Immature natural killer cell (primary cell): ENCODE results near the gene TIPIN. TPM values are rescaled to one million over a fixed set of nuclear protein-coding genes. Genes with fewer than 3 reads are reported as not detected.
A peak's percentile ranks its signal among the peaks of the same experiment; 100 is the strongest.
"Not testable (repeated sequence)": the region's sequence is repeated elsewhere in the genome, so short reads cannot be mapped to it uniquely, and the experiment has no call there.

Experiments used
- DNase-seq, 3 donors: peaks; one replicate each; pipeline ENCODE4 v3.0.0; 2022; ENCODE audit warnings: mixed read lengths in 1 of 3
- H3K27ac Mint-ChIP-seq, 6 donors: one replicate each; pipeline ENCODE4 v1.8.0; 2020; ENCODE audit warnings: mixed read lengths in 6 of 6, mild to moderate bottlenecking in 5 of 6, inconsistent platforms in 4 of 6, moderate library complexity in 3 of 6
- H3K27me3 Mint-ChIP-seq, 3 donors: one replicate each; pipeline ENCODE4 v1.8.0; 2020 to 2021; ENCODE audit warnings: low read depth in 3 of 3, mild to moderate bottlenecking in 3 of 3, mixed read lengths in 3 of 3, moderate library complexity in 3 of 3, inconsistent platforms in 1 of 3
- H3K36me3 Mint-ChIP-seq, 3 donors: one replicate each; pipeline ENCODE4 v1.8.0; 2020; ENCODE audit warnings: mixed read lengths in 3 of 3, inconsistent platforms in 2 of 3, mild to moderate bottlenecking in 2 of 3
- H3K4me1 Mint-ChIP-seq, 2 donors: one replicate each; pipeline ENCODE4 v1.8.0; 2020; ENCODE audit warnings: inconsistent platforms in 2 of 2, mild to moderate bottlenecking in 2 of 2, mixed read lengths in 2 of 2, moderate library complexity in 1 of 2
- H3K4me3 Mint-ChIP-seq, 5 donors: one replicate each; pipeline ENCODE4 v1.8.0; 2020; ENCODE audit warnings: mild to moderate bottlenecking in 5 of 5, mixed read lengths in 5 of 5, inconsistent platforms in 3 of 5, moderate library complexity in 3 of 5
- H3K9me3 Mint-ChIP-seq, 6 donors: one replicate each; pipeline ENCODE4 v1.8.0; 2020; ENCODE audit warnings: mild to moderate bottlenecking in 6 of 6, mixed read lengths in 6 of 6, inconsistent platforms in 4 of 6, moderate library complexity in 3 of 6
- polyA plus RNA-seq, 3 donors: library from polyadenylated mRNA; unstranded; fragments of 300-500 nt; fragmentation: Illumina TruSeq; gene quantifications; one replicate each; pipeline ENCODE4 v1.2.3, GENCODE V29; 2021

Gene TIPIN
- polyA plus RNA-seq, 3 donors from 2014 or later = 4.0 to 10.2 (median 7.2) TPM

- H3K27ac Mint-ChIP-seq = peak overlapping the region in 2 of 6 donors; percentile 35 to 74
- not testable (repeated sequence) for H3K27me3 Mint-ChIP-seq, H3K9me3 Mint-ChIP-seq, DNase-seq, H3K4me3 Mint-ChIP-seq, H3K36me3 Mint-ChIP-seq
- peaks cover 69 to 84% of the 10 kb centered on the region in 2 donors for H3K4me1 Mint-ChIP-seq
Observed at GRCh38 chr15:66393037-66393436, 36.6 kb upstream of the TIPIN start.

- no peaks in the 10 kb centered on the region for H3K9me3 Mint-ChIP-seq
- DNase-seq = peak in 2 of 3 donors; percentile 14 to 28
- peaks cover 4 to 16% (median 6%) of the 10 kb centered on the region in 3 donors for H3K27me3 Mint-ChIP-seq
- peak overlapping the region; percentile 18 to 87 (median 82) for H3K27ac Mint-ChIP-seq
- H3K4me3 Mint-ChIP-seq = peak overlapping the region; percentile 70 to 91 (median 76)
- H3K4me1 Mint-ChIP-seq = peaks cover 77 to 89% of the 10 kb centered on the region in 2 donors
- peaks cover 0 to 5% (median 0%) of the 10 kb centered on the region in 3 donors for H3K36me3 Mint-ChIP-seq
Observed at GRCh38 chr15:66390678-66391077, 34.2 kb upstream of the TIPIN start.

GRCh38 chr15:66389859-66390381 lies 33.4 kb upstream of the TIPIN start:
- H3K9me3 Mint-ChIP-seq = no peaks in the 10 kb centered on the region
- peaks cover 0 to 5% (median 0%) of the 10 kb centered on the region in 3 donors for H3K36me3 Mint-ChIP-seq
- peak overlapping the region; percentile 18 to 87 (median 80) for H3K27ac Mint-ChIP-seq
- H3K4me3 Mint-ChIP-seq = peak overlapping the region; percentile 67 to 91 (median 73)
- no peak for DNase-seq
- peaks cover 4 to 16% (median 6%) of the 10 kb centered on the region in 3 donors for H3K27me3 Mint-ChIP-seq
- peaks cover 72 to 81% of the 10 kb centered on the region in 2 donors for H3K4me1 Mint-ChIP-seq

DNA sequence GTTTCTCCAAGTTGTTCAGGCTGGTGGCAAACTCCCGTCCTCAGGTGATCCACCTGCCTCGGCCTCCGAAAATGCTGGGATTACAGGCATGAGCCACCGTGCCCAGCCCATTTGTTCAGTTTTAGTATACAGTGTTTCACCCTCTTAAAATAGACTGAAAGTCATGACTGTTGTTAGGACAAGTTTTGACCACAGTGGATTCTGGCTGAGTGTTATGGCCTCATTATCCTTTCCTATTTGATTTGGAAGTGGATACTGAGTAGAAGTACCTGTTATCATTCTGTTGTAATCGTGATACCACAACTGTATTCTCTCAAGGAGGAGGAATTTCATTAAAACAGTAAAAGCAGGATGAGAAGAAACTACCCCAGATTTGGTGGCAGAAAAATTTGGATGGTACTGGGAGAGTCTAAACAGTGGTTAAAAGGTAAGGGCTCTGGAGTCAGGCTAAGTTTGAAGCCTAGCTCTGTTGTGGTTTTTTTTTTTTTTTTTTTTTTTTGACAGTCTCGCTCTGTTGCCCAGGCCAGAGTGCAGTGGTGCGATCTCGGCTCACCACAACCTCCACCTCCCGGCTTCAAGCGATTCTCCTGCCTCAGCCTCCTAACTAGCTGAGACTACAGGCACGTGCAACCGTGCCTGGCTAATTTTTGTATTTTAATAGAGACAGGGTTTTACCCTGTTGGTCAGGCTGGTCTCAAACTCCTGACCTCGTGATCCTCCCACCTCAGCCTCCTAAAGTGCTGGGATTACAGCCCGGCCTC lies 32.8 kb upstream of the TIPIN start:
- peak overlapping the region; percentile 73 to 91 (median 90) for H3K4me3 Mint-ChIP-seq
- peaks cover 67 to 75% of the 10 kb centered on the region in 2 donors for H3K4me1 Mint-ChIP-seq
- peak overlapping the region; percentile 73 to 91 (median 82) for H3K27ac Mint-ChIP-seq
- H3K36me3 Mint-ChIP-seq = peaks cover 0 to 5% (median 0%) of the 10 kb centered on the region in 3 donors
- H3K9me3 Mint-ChIP-seq = no peaks in the 10 kb centered on the region
- DNase-seq = peak; percentile 32 to 50 (median 34)
- peaks cover 4 to 16% (median 6%) of the 10 kb centered on the region in 3 donors for H3K27me3 Mint-ChIP-seq

DNA sequence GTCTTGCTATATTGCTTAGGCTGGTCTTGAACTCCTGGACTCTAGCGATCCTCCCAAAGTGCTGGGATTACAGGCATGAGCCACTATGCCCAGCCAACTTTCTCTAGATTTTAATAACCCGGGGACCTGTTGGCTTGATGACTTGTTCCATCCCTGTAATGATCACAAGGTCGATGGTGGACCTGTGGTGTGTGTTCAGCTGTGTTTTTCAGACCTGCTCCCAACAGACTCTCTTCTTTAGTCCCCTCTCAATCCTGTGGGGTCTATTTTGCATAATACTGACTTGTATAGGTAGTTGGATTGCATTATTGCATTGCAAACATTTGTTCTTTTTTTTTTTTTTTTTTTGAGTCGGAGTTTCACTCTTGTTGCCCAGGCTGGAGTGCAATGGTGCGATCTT lies 32.1 kb upstream of the TIPIN start:
- H3K36me3 Mint-ChIP-seq = peaks cover 0 to 5% (median 0%) of the 10 kb centered on the region in 3 donors
- H3K4me3 Mint-ChIP-seq = peak overlapping the region; percentile 83 to 91 (median 90)
- peaks cover 62 to 68% of the 10 kb centered on the region in 2 donors for H3K4me1 Mint-ChIP-seq
- no peak for DNase-seq
- H3K27me3 Mint-ChIP-seq = peaks cover 4 to 16% (median 6%) of the 10 kb centered on the region in 3 donors
- peak overlapping the region in 4 of 6 donors; percentile 17 to 88 (median 86) for H3K27ac Mint-ChIP-seq
- H3K9me3 Mint-ChIP-seq = no peaks in the 10 kb centered on the region

- DNase-seq = no peak
- peaks cover 4 to 16% (median 6%) of the 10 kb centered on the region in 3 donors for H3K27me3 Mint-ChIP-seq
- H3K4me1 Mint-ChIP-seq = peaks cover 57 to 62% of the 10 kb centered on the region in 2 donors
- H3K27ac Mint-ChIP-seq = peak overlapping the region; percentile 84 to 93 (median 86)
- peak overlapping the region; percentile 83 to 91 (median 90) for H3K4me3 Mint-ChIP-seq
- H3K9me3 Mint-ChIP-seq = no peaks in the 10 kb centered on the region
- peaks cover 0 to 5% (median 0%) of the 10 kb centered on the region in 3 donors for H3K36me3 Mint-ChIP-seq
Observed at GRCh38 chr15:66388043-66388363, 31.5 kb upstream of the TIPIN start.

DNA sequence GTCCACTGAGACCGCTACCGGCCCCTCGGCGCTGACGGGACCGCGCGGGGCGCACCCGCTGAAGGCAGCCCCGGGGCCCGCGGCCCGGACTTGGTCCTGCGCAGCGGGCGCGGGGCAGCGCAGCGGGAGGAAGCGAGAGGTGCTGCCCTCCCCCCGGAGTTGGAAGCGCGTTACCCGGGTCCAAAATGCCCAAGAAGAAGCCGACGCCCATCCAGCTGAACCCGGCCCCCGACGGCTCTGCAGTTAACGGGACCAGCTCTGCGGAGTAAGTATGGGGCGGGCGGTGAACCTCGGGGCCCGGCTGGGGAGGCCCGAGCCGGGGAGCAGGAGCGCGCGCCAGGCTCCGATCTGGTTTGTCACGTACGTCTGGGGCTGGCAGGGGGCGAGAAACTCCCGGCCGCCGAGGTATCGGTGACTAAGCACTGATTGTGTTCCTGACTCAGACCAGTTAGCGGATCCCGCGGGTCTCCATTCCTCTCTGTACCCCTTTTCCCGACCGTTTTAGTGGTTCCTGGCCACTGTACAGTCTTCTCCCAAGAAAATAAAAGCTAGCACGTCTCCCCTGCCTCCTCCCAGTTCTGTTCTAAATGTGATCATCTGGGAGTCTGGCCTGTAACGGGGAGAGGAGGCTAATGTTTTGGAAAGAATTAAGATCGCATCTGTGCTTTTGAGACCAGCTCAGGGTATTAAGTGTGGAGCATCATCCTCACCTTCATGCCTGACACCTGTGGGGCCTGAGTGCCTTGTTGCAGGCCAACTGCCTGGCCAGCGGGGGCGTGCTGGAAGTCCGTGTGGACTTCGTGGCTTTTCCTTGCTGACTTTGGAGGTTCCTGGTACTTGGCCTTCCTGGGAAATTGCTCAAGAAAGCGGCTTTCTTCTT lies 30.9 kb upstream of the TIPIN start:
- Mint-ChIP-seq H3K4me3 (peak overlapping the region; percentile 83 to 91 (median 90)), H3K9me3 (no peaks in the 10 kb centered on the region), H3K27ac (peak overlapping the region; percentile 84 to 93 (median 86)), H3K27me3 (peaks cover 4 to 16% (median 6%) of the 10 kb centered on the region in 3 donors), H3K36me3 (peaks cover 0 to 5% (median 0%) of the 10 kb centered on the region in 3 donors), H3K4me1 (peaks cover 54 to 59% of the 10 kb centered on the region in 2 donors)
- DNase-seq = peak; percentile 60 to 65 (median 61)

GRCh38 chr15:66386204-66387123 lies 30.0 kb upstream of the TIPIN start, which contains the start of gene MAP2K1:
TSS of gene MAP2K1 (plus strand) at chr15:66386912. CDS start at chr15:66387348, 436 bp downstream.
- Mint-ChIP-seq H3K9me3 (no peaks in the 10 kb centered on the region), H3K4me1 (peaks cover 48 to 51% of the 10 kb centered on the region in 2 donors), H3K4me3 (peak within 1 kb of the TSS; percentile 88 to 99 (median 97)), H3K27ac (peak within 1 kb of the TSS; percentile 87 to 100 (median 98)), H3K36me3 (no peaks in the 10 kb centered on the region), H3K27me3 (peaks cover 4 to 16% (median 6%) of the 10 kb centered on the region in 3 donors)
- DNase-seq = peak; percentile 98

- DNase-seq, H3K27ac Mint-ChIP-seq, H3K4me1 Mint-ChIP-seq, H3K36me3 Mint-ChIP-seq, H3K9me3 Mint-ChIP-seq, H3K27me3 Mint-ChIP-seq, H3K4me3 Mint-ChIP-seq: not testable (repeated sequence)
Observed at GRCh38 chr15:66381376-66381775, 24.9 kb upstream of the TIPIN start.

DNA sequence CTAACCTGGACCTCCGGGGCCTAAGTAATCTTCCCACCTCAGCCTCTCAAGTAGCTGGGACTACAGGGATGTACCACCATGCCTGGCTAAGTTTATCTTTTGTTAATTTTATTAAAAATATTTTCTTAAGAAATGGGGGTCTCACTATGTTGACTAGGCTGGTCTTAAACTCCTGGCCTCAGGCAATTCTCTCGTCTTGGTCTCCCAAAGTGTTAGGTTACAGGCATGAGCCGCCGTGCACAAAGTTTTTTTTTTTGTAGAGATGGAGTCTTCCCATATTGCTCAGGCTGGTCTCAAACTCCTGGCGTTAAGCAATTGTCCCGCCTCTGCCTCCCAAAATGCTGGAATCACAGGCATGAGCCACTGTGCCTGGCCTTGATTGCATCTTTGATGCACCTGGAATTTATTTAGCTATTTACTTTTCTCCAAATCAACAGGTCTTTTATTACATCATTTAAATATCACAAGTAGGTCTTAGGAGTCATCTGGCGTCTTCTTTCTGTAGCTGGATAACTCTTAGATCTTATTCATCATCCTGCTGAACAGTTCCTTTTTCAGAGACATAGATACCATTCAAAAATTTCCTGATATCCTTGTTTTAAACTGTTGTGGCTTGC lies 22.4 kb upstream of the TIPIN start:
- peaks cover 0 to 4% (median 0%) of the 10 kb centered on the region in 3 donors for H3K36me3 Mint-ChIP-seq
- H3K27me3 Mint-ChIP-seq = peaks cover 0 to 5% (median 2%) of the 10 kb centered on the region in 3 donors
- H3K4me3 Mint-ChIP-seq = no peak overlapping the region
- no peak overlapping the region for H3K27ac Mint-ChIP-seq
- no peak for DNase-seq
- H3K4me1 Mint-ChIP-seq = no peaks in the 10 kb centered on the region
- no peaks in the 10 kb centered on the region for H3K9me3 Mint-ChIP-seq

GRCh38 chr15:66374179-66374578 lies 17.7 kb upstream of the TIPIN start:
- peaks cover 15 to 18% of the 10 kb centered on the region in 2 donors for H3K4me1 Mint-ChIP-seq
- H3K36me3 Mint-ChIP-seq = peaks cover 0 to 4% (median 0%) of the 10 kb centered on the region in 3 donors
- no peak overlapping the region for H3K4me3 Mint-ChIP-seq
- peaks cover 0 to 5% (median 2%) of the 10 kb centered on the region in 3 donors for H3K27me3 Mint-ChIP-seq
- H3K9me3 Mint-ChIP-seq = no peaks in the 10 kb centered on the region
- H3K27ac Mint-ChIP-seq = no peak overlapping the region
- no peak for DNase-seq
